ENCODE results near the gene SLC66A1.

Gene SLC66A1

DNA sequence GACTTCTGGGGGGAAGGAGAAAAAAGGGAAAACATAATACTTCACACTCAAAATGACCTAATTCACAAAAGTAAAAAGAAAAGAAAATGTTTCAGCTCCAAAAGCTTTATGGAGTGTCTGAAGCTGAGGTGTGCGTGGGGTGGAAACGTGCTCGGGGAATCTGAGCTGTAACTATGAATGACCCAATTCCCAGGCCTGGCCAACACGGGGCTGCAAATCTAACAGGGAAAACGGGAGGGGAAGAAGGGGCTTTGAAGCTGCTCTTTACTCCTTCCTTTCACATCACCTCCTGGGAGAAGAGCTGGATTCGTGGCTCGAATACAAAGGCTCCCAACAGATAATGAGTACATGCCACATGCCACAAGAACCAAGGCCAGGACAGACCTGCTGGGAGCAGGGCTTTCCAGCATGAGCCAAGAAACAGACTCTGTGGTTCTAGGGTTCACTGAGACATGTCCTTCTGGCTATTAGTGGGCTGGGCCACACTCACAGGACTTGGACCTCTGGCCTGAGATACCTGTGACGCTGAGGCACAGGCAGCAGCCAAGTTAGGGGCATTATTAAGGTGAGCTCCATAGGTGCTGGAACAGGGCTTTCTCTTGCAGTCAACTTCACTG lies 51.5 kb downstream of the SLC66A1 start:
- DNase-seq (ENCODE audit: low spot score) = no peak

DNA sequence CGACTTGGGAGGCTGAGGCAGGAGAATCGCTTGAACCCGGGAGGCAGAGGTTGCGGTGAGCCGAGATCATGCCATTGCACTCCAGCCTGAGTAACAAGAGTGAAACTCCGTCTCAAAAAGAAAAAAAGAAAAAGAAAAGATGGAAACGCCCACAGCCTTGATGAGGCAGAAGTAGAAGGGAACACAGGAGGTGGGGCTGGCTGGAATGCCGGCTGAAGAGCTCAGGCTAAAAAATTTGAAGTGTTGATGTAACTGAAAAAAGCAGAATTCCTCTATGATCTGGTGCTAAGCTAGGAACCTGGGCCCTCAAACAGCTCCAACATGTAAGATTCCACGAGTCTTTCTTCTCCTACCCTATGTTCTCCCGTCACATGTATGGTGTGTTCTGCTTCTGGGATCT lies 53.6 kb downstream of the SLC66A1 start:
- no peak for DNase-seq (ENCODE audit: low spot score)

DNA sequence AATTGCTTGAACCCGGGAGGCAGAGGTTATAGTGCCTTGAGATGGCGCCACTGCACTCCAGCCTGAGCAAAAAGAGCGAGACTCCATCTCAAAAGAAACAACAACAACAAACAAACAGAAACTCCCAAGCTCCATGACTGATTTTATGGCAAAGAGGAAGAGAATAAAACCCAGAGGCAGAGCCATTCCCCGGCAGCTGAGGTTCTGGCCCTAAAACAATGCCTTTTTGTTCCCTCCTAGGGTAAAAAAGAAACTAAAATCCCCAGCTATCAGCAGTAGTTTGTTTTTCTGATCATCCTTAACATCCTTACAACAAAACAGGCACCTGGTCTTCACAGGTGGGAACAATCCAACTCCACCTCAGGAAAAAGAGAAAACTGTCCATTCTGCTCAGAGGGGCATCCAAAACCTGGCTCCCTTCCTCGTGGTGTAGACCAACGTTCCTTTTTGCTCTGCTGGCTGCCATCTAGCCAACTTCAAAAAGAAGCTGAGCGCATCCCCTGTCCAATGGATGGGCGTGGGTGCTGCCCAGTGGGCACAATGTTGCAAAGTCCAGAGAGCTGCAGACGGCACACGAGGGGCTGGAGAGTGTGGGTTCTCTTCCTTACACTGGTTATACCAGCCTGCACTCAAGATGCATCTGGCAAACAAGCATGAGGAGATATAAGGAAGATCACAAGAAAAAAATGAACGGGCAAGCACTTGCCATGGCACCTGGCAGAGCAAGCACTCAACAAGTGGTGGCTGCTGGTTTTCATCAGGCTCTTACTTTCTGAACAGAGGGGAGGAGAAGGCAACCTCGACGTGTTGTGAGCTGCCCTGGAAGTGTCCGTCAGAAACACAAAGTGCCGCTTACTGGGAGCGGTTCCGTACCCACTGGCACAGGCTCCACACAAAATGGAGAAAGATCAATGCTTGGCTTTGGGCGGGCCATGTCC lies 54.7 kb downstream of the SLC66A1 start:
- peak; percentile 58 for DNase-seq (ENCODE audit: low spot score)

DNA sequence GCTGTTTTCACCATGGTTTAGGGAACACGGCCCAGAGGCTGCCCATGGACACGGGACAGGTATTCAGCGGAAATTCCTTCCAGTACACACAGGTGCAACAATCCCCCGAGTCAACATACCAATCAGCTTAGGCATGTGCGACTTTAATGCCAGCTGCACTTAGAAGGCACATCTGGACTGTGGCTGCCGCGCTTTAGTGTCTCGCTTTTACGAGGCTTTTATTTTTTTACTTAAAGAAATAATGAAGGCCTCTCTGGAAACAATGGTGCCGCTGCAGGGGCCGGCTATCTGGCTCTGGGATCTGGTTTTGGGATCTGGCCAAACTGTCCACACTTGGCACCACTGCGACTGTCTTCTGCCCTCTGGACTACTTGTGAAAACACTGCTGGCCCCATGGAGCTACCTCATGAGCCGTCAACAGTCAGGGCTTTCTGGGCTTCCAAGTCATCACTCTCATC lies 55.5 kb downstream of the SLC66A1 start:
- DNase-seq (ENCODE audit: low spot score) = no peak

DNA sequence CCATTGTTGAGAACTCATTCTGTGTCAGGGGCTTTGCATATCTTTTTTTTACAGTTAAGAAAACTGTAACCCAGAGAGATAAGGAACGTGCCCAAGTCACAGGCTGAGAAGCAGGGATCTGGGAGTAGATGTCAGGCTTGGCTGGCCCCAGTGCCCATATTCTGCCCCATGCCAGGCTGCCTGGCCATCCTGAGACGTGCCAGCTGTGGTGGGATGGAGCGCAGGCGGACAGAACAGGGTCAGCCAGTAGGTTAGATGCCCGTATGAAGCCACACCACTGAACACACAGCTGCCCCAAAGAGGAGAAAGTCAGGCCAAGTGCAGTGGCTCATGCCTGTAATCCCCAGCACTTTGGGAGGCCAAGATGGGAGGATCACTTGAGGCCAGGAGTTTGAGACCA lies 55.9 kb downstream of the SLC66A1 start:
- no peak for DNase-seq (ENCODE audit: low spot score)

DNA sequence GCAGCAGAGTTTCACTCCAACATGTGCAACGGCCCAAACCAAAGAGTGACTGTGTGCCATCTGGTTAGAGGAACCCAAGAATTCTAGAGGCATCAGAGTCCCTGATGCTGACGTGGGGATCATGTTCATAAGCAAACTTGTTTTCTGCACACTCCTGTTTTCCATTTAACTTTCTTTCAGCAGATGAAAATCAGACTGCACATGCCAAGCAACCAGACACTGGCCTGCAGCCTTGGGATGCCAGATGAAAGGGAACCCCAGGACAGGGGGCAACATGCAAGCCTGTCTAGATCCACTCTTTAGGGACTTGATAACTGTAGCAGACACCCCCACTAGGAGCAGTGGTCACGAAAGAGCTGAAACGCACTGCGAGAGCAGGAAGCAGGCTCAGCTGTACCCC lies 56.8 kb downstream of the SLC66A1 start:
- no peak for DNase-seq (ENCODE audit: low spot score)

DNA sequence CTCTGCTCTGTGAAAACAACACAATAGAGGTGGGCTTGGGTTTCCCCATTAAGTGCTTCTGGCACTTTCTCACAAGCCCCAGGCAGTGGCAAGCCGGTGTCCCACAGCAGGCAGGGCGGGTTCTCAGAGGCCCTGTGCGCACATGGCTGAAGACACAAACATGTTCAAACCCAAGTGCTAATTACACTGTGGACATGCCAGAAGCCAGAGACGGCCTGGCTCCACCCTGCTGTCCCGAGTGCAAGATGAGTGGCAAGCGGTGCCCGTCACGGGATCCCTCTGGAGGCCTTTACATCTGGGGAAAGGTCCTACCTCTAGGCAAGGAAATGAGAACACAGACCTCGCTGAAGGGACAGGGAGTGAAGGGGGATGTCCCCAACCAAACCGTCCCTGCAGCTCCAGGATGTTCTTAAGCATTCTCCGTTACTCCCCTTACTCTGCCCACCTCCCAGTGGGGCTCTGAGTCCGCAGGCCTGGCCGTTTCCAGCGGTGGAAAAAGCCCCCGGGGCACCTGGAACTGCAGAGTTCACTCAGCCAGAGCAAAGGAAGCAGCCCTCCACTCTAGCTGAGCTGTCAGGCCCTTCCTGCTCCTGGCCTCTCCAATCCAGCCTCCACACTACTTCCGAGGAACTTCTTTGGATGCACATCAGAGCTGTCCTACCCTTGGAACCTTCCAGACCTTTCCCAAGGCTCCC lies 57.4 kb downstream of the SLC66A1 start:
- DNase-seq (ENCODE audit: low spot score) = no peak

DNA sequence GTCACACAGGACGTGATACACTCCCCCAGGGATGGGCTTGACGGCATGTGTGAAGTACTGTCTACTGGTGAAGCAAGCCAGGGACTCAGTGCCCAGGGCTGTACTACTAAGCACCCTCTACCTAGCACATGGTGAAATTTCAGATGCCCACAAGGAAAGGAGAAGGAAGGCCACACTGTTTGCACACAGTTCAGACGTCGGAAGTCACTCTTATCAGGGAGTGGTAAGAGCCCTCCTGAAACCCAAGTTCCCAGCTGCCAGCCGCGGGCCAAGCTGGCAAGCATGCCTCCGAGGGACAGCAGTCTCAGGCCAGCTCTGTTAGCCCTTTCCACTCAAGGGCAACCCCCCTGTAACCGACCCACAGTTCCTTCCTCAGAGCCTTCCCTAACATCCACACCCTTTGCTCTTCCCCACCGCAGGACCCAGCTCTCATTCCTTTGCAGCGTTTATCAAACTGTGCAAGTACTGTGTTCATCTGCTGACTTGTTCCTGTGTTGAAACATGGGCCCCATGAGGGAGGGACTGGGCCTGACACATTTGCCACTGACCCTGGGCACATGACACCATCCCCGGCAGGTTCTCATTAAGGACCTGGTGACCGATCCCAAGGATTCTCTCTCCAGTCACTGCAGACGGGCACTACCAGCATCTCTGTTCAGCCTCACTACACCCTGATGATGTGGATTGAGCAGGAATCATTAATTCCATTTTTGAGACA lies 58.5 kb downstream of the SLC66A1 start:
- no peak for DNase-seq (ENCODE audit: low spot score)

DNA sequence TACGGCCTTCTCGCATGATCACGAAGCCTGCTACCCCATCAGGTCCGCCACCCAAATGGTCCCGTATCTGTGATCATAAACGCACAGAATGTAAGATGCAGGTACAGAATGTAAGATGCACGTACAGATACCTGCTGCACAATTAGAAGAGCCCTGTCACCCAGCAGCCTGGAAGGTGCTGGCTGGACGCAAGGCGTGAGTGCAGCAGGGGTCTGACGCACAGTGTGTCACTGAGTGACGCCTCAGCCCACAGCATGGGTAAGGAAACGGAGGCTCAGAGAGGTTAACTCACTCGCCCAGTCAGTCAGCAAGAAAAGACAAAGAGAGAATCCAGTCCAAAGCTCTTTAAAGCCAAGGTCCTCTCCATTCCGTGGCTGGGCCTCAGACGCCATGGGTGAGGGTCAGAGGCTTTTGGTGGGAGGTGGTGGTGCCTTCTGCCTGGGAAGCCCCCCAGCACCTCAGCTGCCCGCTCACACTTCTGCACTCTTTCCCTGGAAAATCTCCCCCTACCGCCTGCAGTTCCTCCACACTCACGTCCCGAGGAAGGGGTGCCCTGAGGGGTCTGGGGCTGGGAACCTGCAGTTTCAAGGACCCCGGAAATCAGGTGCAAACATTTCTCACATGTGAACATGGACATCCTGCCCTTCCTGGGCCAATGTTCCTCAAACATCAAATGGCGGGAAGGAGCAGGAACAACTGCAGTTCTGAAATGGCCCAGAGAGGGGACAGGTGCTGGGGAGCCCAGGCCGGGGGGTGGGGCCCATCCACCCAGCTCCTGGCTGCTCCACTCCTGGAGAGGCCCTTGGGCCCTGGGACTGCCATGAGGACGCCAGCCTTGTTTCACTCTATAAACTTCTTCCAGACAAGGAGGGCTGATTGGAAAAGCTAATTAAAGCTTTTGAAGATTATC lies 59.4 kb downstream of the SLC66A1 start:
- DNase-seq (ENCODE audit: low spot score) = no peak

DNA sequence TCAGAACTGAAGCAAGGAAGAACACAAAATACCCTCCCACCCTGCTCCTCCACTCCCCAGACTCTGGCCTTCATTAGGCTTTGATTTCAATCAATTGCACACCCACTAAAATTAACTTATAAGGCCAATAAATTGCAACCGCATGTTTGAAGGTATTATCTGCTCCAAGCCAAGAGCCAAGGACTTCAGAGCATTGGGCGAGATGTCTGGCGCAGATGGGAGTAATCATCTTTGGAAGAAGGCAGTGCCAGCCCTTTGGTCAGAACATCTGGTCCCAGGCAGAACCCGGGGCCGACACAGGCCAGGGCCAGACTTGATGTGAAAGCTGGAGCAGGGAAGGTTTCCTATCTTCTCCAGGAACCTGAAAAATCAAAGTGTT lies 60.0 kb downstream of the SLC66A1 start:
- DNase-seq (ENCODE audit: low spot score) = no peak

DNA sequence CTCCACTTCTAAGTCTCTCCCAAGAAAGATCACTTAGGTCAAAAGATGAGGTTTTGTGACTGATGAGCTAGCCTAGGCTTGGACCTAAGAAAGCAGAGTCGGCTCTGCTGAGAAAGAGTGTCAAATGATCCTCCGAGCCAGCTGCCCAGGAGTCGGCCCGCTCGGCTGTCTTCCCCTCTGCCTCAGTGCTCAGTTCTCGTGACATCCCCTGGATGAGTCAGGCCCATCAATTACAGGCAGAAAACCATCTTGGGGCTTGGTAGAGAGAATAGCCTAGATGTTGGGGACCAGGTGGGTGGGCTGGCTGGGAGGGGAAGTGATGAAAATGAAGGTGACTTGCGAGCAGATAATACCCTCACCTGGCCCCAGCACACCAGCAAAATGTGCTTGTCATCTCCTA lies 60.5 kb downstream of the SLC66A1 start:
- DNase-seq (ENCODE audit: low spot score) = no peak

DNA sequence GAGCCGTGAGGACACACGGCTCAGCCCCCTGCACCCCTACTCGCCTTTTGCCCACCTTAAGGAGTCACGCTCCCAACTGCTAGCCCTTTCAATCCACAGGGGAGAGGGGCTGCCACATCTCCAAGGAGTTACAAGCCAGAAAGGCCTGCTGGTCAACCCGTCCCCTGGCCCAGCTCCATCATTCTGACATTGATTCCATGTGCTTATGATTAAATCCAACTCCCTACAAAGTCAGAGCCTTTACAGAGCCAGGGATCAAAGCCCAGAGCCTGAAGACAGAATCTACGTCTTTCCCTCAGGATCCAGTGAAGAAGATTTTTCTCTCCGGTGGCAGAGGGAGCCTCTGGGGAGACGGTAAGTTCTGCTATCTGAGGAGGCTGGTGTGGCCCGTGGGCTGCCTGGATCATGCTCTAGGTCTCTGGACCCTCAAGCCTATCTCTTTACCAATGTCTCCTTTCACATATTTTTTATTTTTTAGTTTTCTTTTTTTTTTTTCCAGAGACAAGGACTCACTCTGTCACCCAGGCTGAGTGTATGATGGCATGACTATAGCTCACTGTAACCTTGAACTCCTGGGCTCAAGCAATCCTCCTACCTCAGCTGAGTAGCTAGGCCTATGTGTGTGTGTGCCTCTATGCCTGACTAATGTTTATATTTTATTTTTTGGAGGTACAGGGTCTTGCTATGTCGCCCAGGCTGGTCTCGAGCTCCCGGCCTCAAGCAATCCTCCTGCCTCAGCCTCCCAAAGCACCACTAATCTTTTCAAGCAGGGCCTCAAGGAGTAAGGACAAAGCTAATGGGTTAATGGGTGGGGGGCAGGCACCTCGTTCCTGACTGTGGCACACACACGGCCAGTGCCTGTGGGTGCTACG lies 61.3 kb downstream of the SLC66A1 start:
- DNase-seq (ENCODE audit: low spot score) = no peak

DNA sequence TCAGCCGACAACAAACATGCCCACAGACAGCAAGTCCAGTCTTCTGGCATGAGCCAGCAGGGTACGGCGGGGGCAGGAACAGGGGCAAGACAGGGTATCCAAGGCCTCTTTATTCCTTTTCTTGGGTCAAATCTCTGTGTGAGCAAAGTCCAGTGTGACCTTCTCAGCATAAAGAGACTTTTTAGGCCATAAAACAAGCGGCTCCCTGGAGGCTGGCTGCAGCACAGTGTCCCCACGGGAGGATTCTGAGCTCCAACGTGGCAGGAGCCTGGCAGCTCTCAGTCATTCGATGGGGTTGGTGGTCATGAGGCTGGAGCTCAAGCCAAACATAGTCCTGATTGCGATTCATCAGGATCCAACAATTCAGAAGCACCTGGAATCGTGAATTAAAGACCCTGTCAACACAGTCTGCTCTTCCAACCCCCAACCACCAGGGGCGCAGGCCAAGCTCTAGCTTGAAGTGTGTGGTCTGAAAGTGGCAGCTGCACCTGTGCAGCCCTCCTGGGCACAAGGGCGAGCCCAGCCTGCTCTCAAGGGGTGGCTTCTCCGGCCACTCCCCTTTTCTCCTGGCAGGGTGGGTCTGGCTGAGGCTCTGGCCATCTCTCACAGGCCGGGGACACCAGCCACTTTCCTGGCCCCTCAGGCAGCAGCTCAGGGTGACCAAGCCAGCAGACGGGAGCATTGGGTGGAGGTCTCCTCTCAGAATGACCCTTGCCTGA lies 62.1 kb downstream of the SLC66A1 start:
- no peak for DNase-seq (ENCODE audit: low spot score)

DNA sequence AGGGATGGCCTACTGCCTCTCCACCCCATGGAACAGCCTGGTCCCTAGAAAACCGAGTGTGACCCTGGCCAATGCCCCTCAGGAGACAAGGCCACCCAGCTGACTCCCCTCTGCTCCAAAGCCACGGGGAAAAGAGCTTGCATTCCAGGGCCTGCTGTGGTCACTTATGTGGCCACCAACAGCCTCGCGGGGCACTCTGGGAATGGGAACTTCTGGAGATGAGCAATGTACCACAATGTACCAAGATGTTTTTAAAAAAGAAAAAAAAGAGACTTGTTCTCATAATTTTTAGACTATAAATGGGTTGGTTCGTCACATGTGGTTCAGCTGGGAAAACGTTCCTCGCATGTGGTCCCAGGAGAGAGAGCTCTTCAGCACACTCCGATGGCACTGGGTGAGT lies 62.8 kb downstream of the SLC66A1 start:
- DNase-seq (ENCODE audit: low spot score) = no peak

DNA sequence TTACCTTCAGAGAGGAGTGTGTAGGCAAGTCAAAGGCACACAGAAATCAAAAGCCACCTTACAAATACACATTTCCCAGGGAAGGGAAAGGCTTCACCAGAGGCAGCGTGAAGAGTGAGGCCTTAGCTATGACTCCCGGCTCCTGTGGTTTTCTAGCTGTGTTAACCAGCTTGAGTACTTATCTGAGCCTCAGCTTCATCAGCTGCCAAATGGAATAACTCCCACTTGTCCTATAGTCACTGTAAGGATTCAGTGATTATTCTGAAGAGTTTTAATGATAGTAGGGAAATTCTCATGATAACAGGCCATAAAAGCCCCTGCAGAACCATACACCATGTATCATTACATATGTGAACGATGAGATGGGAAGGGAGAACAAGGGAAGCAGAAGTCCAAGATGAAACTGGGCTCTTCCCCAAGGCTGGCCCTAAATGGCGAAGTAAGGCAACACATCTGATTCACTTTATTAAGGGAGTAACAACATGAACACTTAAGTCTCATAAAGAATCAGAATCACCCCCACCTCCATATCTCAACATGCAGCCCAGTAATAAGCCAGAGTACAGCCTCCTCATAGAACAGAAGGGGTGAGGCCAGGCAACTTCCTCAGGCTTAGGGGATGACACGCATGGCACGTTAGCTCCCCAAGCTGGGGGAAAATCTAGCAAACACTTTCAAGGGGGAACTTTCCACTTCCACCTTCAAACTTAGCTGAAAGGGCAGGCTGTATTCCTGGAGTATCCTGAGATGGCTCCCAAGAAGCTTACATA lies 63.7 kb downstream of the SLC66A1 start:
- DNase-seq (ENCODE audit: low spot score) = no peak

DNA sequence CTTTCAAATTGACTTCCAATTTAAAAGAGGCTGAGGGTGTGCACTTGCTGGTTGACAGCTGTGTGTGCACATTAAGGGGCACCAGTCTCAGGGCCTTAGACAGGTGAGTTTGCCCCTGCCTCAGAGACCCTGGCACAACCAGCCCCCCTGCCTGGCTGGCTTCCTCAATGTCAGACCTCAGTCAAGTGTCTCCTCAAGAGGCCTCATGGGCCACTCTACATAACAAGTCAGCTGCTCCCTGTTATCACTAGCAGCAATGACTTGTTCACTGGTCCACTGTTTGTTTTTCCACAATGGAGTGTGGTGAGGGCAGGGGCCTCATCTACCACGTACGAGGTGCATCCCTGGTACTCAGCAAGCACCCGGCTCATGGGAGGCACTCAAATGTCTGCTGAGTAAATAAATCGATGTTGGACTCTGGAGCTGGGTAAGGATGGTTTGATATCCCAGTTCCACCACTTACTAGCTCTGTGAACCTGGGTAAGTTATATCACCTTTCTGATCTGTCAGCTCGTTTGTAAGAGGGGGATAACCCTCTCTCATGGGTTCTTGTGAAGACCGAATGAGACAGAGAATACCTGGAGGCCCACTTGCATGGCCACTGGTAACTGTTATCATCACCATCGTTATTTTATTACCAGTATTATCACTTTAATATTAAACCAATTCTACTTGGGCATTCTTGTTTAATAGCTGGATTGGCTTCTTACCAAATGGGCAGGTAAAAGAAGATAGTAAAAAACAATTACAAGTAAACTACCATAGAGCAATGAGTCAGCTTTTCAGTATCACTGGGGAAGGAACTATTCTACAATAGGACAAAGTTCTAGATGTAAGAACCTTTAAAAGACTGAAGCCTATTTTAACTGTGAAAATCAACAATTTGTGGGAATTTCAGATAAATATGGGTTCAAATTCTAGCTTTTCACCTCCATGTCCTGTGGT lies 64.6 kb downstream of the SLC66A1 start:
- DNase-seq (ENCODE audit: low spot score) = no peak
